ENCODE data around the gene SMC2. TPM values are rescaled to one million over a fixed set of nuclear protein-coding genes. Genes with fewer than 3 reads are reported as not detected.

SMC2 gene
- total and polyA plus RNA-seq, 10 of the 15 experiments (the other 5 are each of a cell fraction or from before 2014, with no cell fraction given), result 22.9 to 116 (median 50.0) TPM

- TF ChIP-seq SREBF2 (IDR thresholded peaks at IDR 0.05; ENCODE audit: low read length) (no peak), ZBTB33 (IDR thresholded peaks at IDR 0.05) (peak; percentile 83; the same call in 1 of the 2 replicates), PRDM15 (CRISPR knock-in tag; IDR thresholded peaks at IDR 0.05) (no peak), PAX5 (IDR thresholded peaks at IDR 0.05; ENCODE audit: borderline replicate concordance, low read depth, low read length) (no peak), POLR2AphosphoS5 (IDR thresholded peaks at IDR 0.05; ENCODE audit: low read length) (peak; percentile 94), EGR1 (IDR thresholded peaks at IDR 0.05; ENCODE audit: borderline replicate concordance in 1 of 2, low read depth in 2 of 2, low read length in 2 of 2) (no peak), PML (IDR thresholded peaks at IDR 0.05; ENCODE audit: low read length) (peak; percentile 94), RCOR1 (conservative IDR thresholded peaks at IDR 0.05; ENCODE audit: low read depth, low read length) (no peak), BACH1 (IDR thresholded peaks at IDR 0.05; ENCODE audit: borderline replicate concordance) (peak; percentile 9), POLR2AphosphoS2 (IDR thresholded peaks at IDR 0.05; ENCODE audit: low read depth, low read length) (0 out of 2 replicates have a peak, but pooled peaks have one; percentile 46), MEF2A (IDR thresholded peaks at IDR 0.05; ENCODE audit: insufficient read depth, low read depth, low read length) (no peak), NFIC (IDR thresholded peaks at IDR 0.05; ENCODE audit: low read depth, low read length) (peak; percentile 8; the same call in 1 of the 2 replicates), ETV6 (conservative IDR thresholded peaks at IDR 0.05 in 1 of 2, IDR thresholded peaks at IDR 0.05 in 1 of 2; ENCODE audit: borderline replicate concordance in 1 of 2, low read depth in 1 of 2) (0 out of 4 replicates have a peak, but pooled peaks of 1 of the 2 experiments have one; percentile 19), SMC3 (IDR thresholded peaks at IDR 0.05; ENCODE audit: borderline replicate concordance, low read length) (no peak), RB1 (IDR thresholded peaks at IDR 0.05; ENCODE audit: borderline replicate concordance) (0 out of 2 replicates have a peak, but pooled peaks have one; percentile 63), SIN3A (IDR thresholded peaks at IDR 0.05; ENCODE audit: low read depth, low read length) (peak; percentile 100), NRF1 (conservative IDR thresholded peaks at IDR 0.05; ENCODE audit: low read depth, low read length) (no peak), YY1 (IDR thresholded peaks at IDR 0.05; ENCODE audit: low read depth, low read length) (peak; percentile 88), ATF3 (IDR thresholded peaks at IDR 0.05; ENCODE audit: borderline replicate concordance, extremely low read depth, low read depth, low read length) (no peak), CHD4 (IDR thresholded peaks at IDR 0.05) (no peak), PKNOX1 (IDR thresholded peaks at IDR 0.05) (no peak; the same call in 1 of the 2 replicates), GABPA (IDR thresholded peaks at IDR 0.05; ENCODE audit: low read depth) (no peak), STAT3 (IDR thresholded peaks at IDR 0.05; ENCODE audit: low read depth, low read length) (no peak)
These were observed at the start of gene SMC2 (continued) for GRCh38 chr9:104093647-104094533.

Data from GM12878 (cell line).